ENCODE measurements around the gene DENND5B. TPM values are rescaled to one million over a fixed set of nuclear protein-coding genes. Genes with fewer than 3 reads are reported as not detected.

Gene DENND5B
- polyA plus RNA-seq, 3 donors = 26.9 to 32.1 (median 28.4) TPM

GRCh38 chr12:31346267-31346666 lies 244.7 kb downstream of the DENND5B start:
- DNase-seq (ENCODE audit: low read depth in 3 of 3, low spot score in 2 of 3) = peak in 1 of 3 donors; percentile 57

DNA sequence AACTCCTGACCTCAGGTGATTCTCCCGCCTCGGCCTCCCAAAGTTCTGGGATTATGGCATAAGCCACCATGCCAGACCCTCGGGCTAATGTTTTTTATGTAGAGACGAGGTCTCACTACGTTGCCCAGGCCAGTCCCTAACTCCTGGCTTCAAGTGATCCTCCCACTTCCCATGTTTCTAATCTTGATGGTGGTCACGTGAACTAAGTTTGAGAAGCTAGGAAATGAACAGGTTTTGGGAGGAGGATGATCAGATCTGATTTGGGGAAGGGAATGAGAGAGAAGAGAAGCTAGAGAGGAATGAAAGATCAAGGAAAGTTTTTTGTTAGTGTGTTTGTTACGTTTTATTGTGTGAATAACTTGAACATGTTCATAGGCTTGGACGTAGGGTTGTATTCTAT lies 247.8 kb downstream of the DENND5B start:
- DNase-seq (ENCODE audit: low read depth in 3 of 3, low spot score in 2 of 3) = no peak

DNA sequence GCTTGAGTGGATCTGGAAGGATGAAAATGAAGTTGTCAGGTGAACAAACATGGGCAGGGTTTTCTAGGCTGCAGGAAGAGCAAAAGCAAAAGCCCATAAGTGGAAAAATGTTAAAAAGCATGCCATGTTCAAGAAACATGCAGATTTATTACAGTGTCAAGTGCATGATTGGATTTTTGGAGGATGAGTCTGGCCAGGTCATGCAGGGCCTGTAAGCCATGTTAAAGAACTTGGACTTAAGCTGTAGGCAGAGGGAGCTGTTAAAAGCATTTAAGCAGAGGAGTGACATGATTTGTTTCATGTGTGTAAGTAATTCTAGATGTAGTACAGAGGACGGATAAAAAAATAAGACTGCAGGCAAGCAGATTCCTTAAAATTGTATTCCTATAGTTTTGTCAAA lies 248.7 kb downstream of the DENND5B start:
- DNase-seq (ENCODE audit: low read depth in 3 of 3, low spot score in 2 of 3) = no peak

GRCh38 chr12:31339831-31340622 lies 250.9 kb downstream of the DENND5B start:
- no peak for DNase-seq (ENCODE audit: low read depth in 3 of 3, low spot score in 2 of 3)

- DNase-seq (ENCODE audit: low read depth in 3 of 3, low spot score in 2 of 3) = no peak
These were observed 253.0 kb downstream of the DENND5B start for GRCh38 chr12:31337952-31338351.

Other genes starting within 250 kb of the DENND5B start
- gene ETFBKMT, start 68.6 kb upstream of the DENND5B start, polyA plus RNA-seq (ENCODE audit: insufficient read length in 3 of 3) = 1 to 10 TPM; 4.5 to 4.8 (median 4.6) TPM
- 10 to 100 TPM; 24.0 to 24.8 (median 24.7) TPM for gene AMN1, start 137.9 kb upstream of the DENND5B start, polyA plus RNA-seq (ENCODE audit: insufficient read length in 3 of 3)

All from right renal cortex interstitium (tissue), 3 donors.